HG03196 (cell line): ENCODE results near the gene EIF1.
"Not testable (repeated sequence)": the region's sequence is repeated elsewhere in the genome, so short reads cannot be mapped to it uniquely, and the experiment has no call there.

Experiments
- ATAC-seq: cut with Tn5 transposase; IDR thresholded peaks from one replicate; pipeline ENCODE4 v1.9.1; 2021; ENCODE audit not compliant: unreplicated experiment

Gene EIF1

DNA sequence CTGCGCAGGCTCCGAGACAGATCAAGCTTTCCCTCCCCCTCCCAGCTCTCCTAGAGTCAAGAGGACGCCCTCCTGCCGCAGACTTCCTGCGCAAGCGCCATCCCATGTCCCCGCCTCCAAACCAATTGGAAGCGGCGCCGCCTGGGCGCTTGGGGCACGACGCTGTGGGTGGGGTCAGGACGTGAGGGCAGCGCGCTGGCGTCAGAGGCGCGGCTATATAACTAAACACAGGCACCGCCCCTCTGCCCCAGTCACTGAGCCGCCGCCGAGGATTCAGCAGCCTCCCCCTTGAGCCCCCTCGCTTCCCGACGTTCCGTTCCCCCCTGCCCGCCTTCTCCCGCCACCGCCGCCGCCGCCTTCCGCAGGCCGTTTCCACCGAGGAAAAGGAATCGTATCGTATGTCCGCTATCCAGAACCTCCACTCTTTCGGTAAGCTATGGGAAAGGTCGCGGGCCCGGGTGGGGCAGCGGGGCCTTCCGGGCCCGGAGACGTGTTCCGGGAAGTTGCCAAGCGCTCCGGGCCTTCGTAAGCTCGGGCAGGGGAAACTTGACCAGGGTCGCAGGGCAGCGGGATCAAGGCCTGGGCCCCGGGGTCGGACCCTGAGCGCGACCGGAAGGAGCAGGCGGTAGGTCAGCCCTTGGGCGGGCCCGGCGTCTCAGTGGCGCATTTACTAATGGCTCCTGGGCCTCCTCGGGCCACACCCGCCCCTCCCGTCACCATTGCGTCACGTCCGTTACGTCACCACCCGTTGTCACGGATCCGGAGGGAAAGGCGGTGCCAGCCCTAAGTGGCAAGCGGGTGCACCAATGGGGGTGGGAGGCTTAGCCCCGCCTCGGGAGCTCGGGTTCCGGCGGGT lies at the start of gene EIF1:
TSS of gene EIF1 (plus strand) at position 245 of the 856 bp plus-strand sequence. CDS start at position 399, 154 bp downstream.
- ATAC-seq, result peak; percentile 70

DNA sequence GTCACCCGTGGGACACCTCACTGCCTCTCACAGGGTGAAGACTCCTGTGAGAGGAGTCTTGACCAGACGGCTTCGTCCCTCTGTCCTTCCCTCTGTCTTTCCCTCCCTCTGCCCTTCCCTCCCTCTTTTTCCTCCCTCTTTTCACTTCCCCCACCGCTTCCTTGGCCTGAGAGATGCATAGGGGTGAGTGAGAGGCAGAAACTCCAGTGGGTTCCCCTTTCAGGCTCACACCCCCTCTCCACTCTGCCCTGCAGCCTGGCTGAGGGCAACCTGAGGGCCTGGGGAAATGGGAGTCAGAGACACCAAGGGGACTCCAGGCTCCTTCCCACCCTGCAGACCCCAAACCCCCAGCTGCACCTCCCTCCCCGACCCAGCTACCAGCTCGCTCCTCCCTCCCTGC lies 49.7 kb upstream of the EIF1 start:
- no peak for ATAC-seq

DNA sequence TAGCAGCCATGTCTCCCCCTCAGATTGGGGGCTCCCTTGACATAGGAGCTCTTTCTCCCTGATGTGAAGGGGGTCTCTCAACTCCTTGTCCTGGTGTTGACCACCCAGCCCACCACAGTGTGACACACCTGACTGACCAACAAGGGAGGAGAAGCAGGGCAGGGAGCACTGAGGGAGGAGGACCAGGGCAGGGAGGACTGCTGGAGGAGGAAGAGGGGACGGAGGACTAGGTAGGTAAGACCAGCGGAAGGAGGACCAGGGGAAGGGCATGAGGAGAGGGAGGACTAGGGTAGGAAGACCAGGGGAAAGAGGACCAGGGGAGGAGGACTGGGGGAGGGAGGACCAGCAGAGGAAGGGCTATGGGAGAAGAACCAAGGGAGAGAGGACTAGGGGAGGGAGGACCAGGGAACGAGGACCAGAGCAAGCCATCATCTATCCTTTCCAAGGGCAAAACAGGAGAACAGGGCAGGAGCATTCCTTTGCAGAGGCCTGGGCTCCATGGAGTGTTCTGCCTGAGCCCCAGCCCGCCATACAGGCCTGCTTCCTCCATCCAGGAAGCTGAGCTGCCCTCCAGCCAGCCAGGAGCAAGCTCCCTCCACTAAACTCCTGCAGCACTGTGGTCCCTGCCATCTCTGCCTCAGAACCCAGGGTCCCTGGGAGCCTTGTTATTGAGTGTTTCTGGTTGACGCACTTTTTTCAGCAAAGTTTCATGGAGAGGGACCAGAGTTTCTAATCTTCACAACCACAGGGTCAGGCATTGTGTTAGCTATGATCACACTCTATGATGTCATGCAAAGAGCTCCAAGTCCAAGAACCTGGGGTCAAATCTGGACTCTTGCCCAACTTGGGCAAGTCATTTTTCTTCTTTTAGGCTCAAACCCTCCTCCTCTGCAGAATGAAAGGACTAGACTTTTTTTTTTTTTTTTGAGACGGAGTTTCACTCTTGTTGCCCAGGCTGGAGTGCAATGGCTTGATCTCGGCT lies 48.9 kb upstream of the EIF1 start:
- ATAC-seq, result no peak

DNA sequence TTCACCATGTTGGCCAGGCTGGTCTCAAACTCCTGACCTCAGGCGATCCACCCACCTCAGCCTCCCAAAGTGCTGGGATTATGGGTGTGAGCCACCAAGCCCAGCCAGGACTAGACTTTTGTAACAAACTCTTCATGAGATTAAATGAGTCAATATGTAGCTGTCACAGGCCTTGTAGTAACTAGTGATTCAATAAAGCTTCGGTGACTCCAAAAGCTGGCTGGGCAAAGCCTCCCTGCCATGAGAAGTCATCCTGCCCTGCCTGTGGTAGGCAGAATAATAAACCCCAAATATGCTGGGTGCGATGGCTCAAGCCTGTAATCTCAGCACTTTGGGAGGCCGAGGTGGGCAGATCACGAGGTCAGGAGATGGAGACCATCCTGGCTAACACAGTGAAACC lies 48.1 kb upstream of the EIF1 start:
- not testable (repeated sequence) for ATAC-seq

DNA sequence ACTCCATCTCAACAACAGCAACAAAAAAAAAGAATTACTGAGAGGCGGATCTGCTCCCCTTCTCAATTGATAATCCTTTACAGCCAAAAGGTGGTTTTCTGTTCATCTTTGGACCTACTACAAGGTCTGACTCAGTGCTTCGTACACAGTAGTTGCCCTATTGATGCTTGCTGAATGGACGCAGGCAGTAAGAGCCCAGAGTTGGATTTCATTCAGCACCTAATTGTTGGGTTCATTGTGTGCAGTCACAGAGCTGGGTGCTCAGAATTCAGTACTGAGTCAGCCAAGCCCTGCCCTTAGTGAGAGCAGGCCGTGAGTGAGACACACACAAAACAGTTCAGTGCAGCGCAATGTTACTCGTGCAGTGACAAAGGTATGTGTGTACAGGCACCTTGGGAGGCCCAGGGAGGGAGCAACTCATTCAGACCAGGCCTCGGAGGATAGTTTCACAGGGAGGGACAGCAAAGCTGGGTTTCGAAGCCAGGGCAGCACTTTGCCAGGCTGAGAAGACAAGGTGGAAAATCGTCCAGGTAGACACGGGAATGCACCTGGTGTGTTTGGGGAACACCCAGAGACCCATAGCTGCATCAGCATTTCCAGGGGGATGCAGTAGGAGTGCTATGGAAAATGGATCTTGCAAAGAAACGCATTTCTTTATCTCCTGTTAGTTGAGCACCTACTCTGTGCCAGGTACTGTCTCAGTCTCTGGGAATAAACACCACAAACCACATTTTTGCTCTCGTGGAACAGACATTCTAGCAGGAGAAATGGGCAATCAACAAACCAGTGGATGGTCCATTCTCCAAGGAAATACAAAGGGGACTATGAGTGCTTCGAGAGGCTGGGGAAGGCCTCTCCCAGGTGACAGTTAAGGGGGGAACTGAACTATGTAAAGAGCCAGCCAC lies 46.2 kb upstream of the EIF1 start:
- no peak for ATAC-seq

DNA sequence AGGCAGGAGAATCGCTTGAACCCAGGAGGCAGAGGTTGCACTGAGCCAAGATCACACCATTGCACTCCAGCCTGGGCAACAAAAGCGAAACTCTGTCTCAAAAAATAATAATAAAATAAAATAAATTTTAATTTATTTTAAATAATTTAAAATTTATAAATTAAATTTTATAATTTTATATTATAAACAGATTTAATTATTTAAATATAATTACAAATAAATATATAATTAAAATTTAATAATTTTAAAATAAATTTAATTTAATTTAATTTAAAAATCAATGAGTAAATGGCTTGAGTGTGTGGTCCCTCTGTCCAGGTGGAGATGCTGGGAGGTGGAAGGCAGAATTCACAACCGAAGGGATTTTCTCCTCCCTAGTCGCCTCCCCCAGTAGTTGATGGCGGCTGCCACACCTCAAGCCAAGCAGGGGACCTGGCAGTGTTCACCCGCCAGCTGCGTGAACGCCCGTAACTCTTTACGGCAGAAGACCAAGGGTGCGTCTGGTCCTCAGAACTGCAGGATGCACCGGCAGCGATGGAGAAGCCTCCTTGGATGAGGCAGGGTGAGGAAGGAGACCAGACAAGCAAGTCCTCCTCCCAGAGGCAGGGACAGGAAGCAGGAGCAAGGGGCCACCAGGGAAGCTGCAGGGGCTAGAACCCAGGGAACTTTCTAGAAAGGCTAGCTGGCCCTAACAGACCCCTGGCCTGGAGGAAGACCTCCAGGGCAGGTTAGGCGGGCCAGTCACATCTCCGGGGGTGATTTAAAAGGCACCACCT lies 41.5 kb upstream of the EIF1 start:
- no peak for ATAC-seq

DNA sequence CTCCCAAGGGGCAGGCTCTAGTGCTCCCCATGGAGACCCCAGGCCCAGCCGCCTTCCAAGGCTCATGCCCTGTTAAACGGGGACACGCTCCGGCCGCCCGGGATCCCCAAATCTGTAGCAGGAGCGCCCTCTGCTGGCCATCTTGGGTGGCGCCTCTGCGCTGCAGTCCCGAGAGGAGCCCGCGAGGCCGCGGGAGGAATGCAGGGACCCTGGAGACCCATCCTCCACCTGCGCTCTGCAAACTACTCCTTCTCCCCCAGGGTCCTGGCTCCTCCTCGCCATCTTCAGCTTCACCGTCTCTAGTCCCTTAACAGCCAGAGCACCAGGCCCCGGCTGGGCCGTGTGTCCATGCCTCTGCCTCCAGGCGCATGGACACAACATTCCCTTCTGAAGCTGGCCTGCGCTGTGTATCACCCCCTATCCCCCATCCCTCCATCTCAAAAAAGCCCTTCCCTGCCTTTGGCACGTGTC lies 40.7 kb upstream of the EIF1 start:
- ATAC-seq, result no peak

DNA sequence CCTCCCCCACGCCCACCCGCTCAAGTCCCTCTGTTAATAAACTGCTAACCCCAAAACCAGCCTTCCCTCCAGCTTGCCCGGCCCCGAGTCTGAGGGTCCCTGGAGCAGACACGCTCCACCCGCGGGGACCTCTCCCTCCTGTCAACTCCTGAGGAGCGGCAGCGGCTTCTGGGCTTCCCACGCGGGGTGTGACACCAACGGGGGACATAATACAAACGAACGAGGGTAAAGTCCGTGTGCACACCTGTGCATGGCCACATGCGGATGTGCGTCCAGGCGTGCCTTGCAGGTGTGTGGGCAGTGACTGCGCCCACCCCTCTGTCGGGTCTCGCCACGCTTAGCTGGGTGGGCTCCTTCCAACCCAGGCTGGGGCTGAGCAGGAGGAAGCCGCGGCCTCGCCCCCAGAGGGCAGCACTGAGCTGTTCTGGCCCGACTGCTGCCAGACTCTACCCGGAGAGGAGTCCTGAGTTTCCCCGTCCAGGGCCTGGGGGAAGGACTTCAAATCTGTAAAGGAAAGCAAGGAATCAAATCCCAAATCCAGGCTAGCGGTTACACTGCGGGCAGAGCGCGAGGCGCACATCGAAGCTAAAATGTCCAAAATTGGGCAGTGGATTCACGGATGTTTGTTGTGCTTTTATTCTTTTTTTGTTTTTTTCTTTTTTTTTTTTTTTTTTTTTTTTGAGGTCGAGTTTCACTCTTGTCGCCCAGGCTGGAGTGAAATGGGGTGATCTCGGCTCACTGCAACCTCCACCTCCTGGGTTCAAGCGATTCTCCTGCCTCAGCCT lies 40.1 kb upstream of the EIF1 start:
- no peak for ATAC-seq

DNA sequence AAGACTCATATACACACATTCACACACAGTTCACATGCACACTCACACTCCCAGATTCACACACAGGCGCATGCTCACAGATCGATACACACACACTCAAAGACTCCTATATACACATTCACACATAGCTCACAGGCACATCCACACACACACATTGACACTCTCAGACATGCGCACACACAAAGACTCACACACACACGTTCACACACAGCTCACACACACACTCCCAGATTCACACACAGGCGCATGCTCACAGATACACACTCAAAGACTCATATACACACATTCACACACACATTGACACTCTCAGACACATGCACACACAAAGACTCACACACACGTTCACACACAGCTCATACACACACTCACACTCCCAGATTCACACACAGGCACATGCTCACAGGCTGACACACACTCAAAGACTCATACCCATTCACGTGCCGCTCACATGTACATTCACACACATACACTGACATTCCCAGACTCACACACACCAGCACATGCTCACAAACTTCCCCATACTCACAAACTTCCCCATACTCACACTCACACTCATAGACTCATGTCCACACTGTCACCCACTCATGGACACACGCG lies 38.7 kb upstream of the EIF1 start:
- no peak for ATAC-seq

DNA sequence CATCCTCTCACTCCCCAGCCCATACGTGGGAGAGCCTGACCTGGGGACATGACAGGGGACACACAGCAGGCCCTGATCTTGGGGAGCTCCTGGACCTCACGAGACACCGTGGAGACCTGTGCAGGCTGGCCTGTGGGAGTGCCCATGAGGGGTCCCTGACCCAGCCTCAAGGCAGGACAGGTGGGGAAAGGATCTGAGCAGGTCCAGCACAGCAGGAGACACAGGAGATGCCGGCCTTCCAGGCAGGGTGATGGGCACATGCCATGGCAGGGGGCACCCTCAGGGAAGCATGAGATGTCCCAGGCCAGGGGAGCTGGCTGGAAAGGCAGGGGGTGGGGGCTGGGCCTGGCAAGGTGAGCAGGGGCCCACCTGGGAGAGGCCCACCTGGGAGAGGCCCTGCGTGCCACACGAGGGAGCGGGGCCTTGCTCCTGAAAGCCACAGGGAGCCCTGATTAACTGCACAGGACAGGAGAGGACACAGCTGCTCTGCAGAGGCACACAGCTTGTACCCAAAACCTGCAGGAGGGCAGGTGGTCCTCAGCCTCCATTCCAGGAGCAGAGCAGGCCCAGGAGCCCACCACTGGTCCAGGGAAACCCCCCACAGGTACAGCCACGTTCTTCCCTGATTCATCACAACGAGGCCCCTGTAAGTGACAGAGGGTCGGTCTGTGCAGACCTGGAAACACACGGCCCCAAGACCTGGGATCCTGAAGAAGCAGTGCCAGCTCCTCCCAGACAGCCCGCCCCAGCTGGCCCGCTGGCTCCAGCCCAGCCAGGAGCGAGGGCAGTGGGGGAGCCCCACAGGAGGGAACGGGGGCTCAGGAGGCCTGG lies 37.7 kb upstream of the EIF1 start:
- no peak for ATAC-seq

DNA sequence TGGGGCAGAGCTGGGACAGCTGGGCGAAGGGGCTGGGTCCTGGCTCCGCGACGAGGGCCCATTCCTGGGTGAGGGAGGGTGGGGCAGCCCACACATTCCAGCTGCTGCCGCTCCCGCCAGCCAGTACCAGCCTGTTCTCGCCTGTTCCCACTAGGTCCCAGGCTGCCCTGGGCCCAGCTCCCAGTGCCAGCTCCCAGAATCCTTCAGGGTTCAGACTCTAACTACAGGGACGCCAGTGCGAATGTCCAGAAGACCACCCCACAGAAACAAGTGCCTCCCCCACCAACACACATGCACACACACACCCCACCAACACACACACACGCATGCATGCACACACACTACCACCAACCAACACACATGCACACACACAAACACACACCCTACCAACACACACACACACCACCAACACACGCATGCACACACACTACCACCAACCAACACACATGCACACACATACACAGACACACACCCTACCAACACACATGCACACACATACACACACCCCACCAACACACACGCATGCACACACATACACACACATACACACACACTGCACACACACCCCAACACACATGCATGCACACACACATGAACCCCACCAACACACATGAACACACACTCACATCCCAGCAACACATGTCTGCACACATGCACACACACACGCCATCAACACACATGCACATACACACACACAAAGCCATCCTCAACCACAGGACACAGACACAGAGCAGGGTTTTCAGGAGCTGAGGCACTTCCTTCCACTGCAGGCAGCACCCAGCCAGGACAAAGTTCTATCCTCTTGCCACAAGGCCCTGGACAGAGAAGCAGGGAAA lies 36.8 kb upstream of the EIF1 start:
- no peak for ATAC-seq

DNA sequence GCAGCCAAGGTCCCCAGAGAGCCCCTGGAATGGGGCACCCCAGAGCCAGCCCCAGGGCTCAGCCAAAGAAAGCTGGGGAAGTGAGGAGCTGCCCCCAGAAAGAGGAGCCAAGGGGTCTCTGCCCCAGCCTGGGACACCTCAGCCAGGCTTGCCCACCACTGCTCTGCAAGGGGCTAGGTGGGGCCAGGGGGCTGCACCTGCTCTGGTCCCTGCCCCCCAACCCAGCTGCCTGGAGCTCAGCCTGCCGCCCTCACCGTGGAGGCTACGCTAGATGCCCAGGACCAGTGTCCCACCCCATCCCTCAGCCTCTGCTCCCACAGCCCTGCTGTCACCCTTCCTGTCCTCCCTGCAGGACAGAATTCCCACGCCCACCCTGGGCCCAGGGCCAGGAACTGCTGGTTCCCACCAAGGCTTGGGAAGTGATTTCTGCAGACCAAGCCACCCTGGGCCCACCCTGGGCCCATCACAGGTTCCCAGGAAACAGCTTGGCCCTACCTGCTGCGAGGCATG lies 36.2 kb upstream of the EIF1 start:
- no peak for ATAC-seq

DNA sequence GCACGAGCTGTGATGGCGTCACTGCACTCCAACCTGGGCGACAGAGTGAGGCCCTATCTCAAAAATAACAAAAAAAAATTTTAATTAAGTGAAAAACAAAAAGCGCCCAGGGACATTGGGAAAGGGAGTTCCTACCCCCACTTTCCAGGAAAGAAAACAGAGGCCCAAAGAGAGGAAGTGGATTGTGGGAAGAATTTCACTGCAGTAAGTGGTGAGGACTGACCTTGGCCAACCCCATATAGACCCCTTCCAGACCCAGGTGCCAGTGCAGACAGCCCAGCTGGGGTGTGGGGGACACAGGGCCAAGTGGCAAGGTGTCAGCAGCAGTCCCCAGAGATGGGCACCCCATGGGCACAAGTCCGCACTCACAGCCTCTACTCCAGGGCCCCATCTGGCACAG lies 35.3 kb upstream of the EIF1 start:
- no peak for ATAC-seq

DNA sequence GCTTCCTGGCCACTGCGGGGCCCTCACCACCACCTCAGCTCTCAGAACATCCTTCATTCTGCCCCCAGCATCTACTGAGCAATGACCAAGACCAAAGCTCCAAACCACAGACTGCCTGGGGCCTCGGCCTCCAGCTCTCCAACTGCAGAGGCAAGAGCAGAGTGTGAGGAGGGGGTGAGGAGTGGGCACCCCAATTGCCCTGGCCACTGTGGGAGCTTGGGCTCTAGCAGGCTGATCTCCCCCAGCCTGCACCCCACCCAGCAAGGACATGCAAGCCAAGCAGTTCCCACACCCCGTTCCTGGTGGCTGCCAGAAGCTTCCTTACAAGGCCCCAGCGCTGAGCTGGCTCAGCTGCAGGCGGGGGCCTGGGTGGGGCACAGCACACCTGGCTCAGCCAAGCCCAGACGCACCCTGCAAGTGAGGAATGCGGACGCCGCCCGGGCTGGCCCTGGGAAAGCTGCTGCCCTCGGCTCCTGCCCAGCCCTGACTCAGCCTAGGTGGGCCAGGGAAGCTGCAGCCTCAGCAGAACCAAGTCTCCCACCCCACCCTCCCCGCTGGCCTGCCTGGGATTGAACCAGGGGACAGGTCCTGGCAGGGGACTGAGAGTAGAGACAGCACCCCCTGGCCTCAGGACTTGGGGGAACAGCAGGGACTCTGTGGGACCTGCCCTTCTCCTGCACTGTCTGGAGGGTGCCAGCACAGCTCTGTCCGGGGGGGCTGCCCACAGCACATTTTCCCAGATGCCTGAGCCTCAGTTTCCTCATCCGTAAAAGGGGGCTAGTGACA lies 34.6 kb upstream of the EIF1 start:
- ATAC-seq, result no peak

DNA sequence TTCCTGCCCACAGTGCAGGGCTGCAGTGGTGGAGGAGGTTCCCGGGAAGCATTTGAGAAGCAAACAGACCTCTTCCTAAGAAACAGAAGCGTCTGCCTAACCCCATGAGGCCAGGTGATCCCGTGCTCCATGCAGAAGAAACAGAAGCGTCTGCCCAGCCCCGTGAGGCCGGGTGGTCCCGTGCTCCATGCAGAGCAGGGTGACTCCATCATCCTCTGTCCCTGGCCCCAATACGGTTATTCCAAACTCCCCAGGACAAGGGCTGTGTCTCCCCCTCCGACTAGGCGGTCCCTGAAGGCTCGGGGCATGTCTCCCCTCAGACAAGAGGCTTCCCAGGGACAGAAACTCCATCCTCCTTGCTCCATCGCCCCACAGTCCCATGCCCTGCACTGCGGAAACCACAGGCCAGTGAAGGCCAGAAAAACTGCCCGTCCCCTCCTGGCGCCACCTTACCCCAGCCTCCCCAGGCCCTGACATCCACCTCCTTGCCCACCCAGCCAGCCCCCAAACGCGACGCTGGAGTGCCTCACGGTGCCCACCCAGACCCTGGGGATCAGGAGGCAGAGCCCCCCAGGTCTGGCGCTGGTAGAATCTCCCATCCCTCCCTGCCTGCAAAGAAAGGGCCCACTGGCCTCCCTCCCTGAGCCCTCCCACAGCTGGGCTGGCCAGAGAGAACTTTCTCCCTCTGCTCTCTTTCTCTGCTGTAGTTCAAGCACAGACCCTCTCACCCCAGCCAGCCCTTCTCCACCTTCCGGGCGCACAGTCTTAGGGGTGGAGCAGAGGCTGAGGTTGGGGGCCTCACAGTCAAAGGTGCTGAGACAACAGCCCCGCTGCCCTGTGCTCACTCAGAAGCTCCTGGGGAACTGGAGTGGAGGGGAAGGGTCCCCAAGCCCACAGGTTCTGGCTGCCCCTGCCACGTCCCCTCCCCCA lies 33.7 kb upstream of the EIF1 start:
- ATAC-seq, result no peak
